K562 (cell line): ENCODE results near the gene LMNA. TPM values are rescaled to one million over a fixed set of nuclear protein-coding genes. Genes with fewer than 3 reads are reported as not detected.

Experiments
- ATAC-seq: fragments of 200-7000 bp; cut with Tn5 transposase; 3 replicates; pipeline ENCODE4 v1.9.1; 2020; ENCODE audit warnings: moderate library complexity
- BruUV-seq: library from RNA; stranded (reverse); fragments of 400-500 nt; replicated peaks from 2 replicates; lab custom pipeline; 2021; lab: Mats Ljungman, UMichigan
- CTCF ChIA-PET: fragments of 300-600 bp; formaldehyde crosslinking; extraction: SDS; loops from one replicate; lab custom pipeline; 2021; ENCODE audit warnings: low intra/inter-chr PET ratio; lab: Yijun Ruan, JAX
- POLR2A ChIA-PET: fragments of 300-600, 350-650 bp; sonication (Branson Sonifier 250); formaldehyde crosslinking; extraction: SDS; loops from one replicate; lab custom pipeline; 2021; ENCODE audit warnings: antibody characterized with exemption, inconsistent platforms; lab: Yijun Ruan, JAX
- DNase-seq, 4 experiments: peaks; one replicate each; pipeline versions ENCODE4 v3.0.0 to v3.0.0-alpha.2; 2011 to 2018; ENCODE audit warnings: low spot score in 3 of 4, mixed read lengths in 3 of 4; ENCODE audit errors: extremely low read depth in 1 of 4
- FAIRE-seq: peaks from 2 replicates; lab custom pipeline; 2011; peaks lifted over from hg19 to GRCh38; lab: Jason Lieb, UNC
- H2AFZ ChIP-seq: 2 replicates; pipeline ENCODE4 v1.6.0; 2011; ENCODE audit warnings: low read depth, low read length, control low read depth, inconsistent platforms
- H3K27ac ChIP-seq: fragments of 200-600 bp; 3 replicates; pipeline ENCODE4 v1.8.0; 2011; ENCODE audit warnings: low read depth, mild to moderate bottlenecking, control low read depth, inconsistent platforms, low read length, moderate library complexity, mixed read lengths; ENCODE audit errors: extremely low read depth
- H3K27me3 ChIP-seq, 2 experiments: fragments of 300-600 bp in 1 of 2; 2 replicates in 1 of 2; 3 replicates in 1 of 2; pipeline versions ENCODE4 v1.6.0 to v1.8.0; 2011; ENCODE audit warnings: inconsistent platforms in 2 of 2, low read length in 2 of 2, mild to moderate bottlenecking in 1 of 2, mixed read lengths in 1 of 2, moderate library complexity in 1 of 2; ENCODE audit not compliant: control insufficient read depth in 2 of 2, insufficient read depth in 2 of 2
- H3K36me3 ChIP-seq: fragments of 300-600 bp; 3 replicates; pipeline ENCODE4 v1.8.0; 2011; ENCODE audit warnings: mild to moderate bottlenecking, low read length, inconsistent platforms; ENCODE audit not compliant: control insufficient read depth, insufficient read depth
- H3K4me1 ChIP-seq, 2 experiments: fragments of 200-600 bp in 1 of 2; replicated peaks in 1 of 2; 2 replicates in 1 of 2; 3 replicates in 1 of 2; pipeline versions ENCODE4 v1.5.1 to v1.8.0; 2011; ENCODE audit warnings: inconsistent platforms in 2 of 2, low read length in 2 of 2, mild to moderate bottlenecking in 1 of 2, mixed read lengths in 1 of 2, moderate library complexity in 1 of 2; ENCODE audit not compliant: control insufficient read depth in 2 of 2, insufficient read depth in 2 of 2
- H3K4me2 ChIP-seq: 2 replicates; pipeline ENCODE4 v1.6.1; 2011; ENCODE audit warnings: low read length, control low read depth, inconsistent platforms, mixed read lengths; ENCODE audit not compliant: insufficient read depth
- H3K4me3 ChIP-seq: fragments of 200-600 bp; sonication (generic), shearing (Covaris generic); 2 replicates; pipeline ENCODE4 v1.5.1; 2016; ENCODE audit warnings: control low read depth, inconsistent platforms
- H3K79me2 ChIP-seq: fragments of 200-600 bp; 3 replicates; pipeline ENCODE4 v1.8.0; 2011; ENCODE audit warnings: low read length, inconsistent platforms; ENCODE audit not compliant: control insufficient read depth, insufficient read depth
- H3K9ac ChIP-seq, 2 experiments: 2 replicates each; pipeline versions ENCODE4 v1.6.0 to v1.6.1; 2011; ENCODE audit warnings: low read depth in 2 of 2, low read length in 2 of 2, control low read depth in 1 of 2, inconsistent platforms in 1 of 2, mild to moderate bottlenecking in 1 of 2, mixed read lengths in 1 of 2; ENCODE audit not compliant: insufficient read depth in 1 of 2
- H3K9me1 ChIP-seq: one replicate; pipeline ENCODE4 v1.6.0; 2011; ENCODE audit warnings: inconsistent platforms, mild to moderate bottlenecking, low read length, moderate library complexity; ENCODE audit not compliant: control insufficient read depth, insufficient read depth
- H3K9me3 ChIP-seq: replicated peaks from 2 replicates; pipeline ENCODE4 v1.5.1; 2011; ENCODE audit warnings: low read depth, low read length, inconsistent platforms; ENCODE audit not compliant: control insufficient read depth, insufficient read depth
- H4K20me1 ChIP-seq: replicated peaks from 2 replicates; pipeline ENCODE4 v1.6.1; 2011; ENCODE audit warnings: low read length, inconsistent platforms, mixed read lengths; ENCODE audit not compliant: control insufficient read depth, insufficient read depth
- CREM ChIP-seq: IDR thresholded peaks from 2 replicates; pipeline ENCODE4 v1.6.1; 2014; ENCODE audit warnings: antibody characterized with exemption, low read depth
- DIDO1 ChIP-seq: fragments of 450-650 bp; IDR thresholded peaks from 2 replicates; pipeline ENCODE4 v1.6.1; 2016; ENCODE audit warnings: low read depth, missing biosample characterization, missing genetic modification characterization
- FUS ChIP-seq: fragments of 200-400 bp; formaldehyde crosslinking; optimal IDR thresholded peaks from 2 replicates; pipeline ENCODE3; 2017; ENCODE audit warnings: low read depth, low read length
- L3MBTL2 ChIP-seq: fragments of 450-650 bp; IDR thresholded peaks from 2 replicates; pipeline ENCODE4 v1.6.1; 2016; ENCODE audit warnings: mild to moderate bottlenecking, moderate library complexity
- NR1H2 ChIP-seq: sonication (generic); formaldehyde crosslinking; IDR thresholded peaks from 2 replicates; pipeline ENCODE4 v1.4.0; 2020; ENCODE audit warnings: mild to moderate bottlenecking, missing genetic modification reagents
- SMC3 ChIP-seq: conservative IDR thresholded peaks from 2 replicates; pipeline ENCODE4 v1.6.1; 2011; ENCODE audit warnings: low read depth, low read length, improper control_type of control experiment; ENCODE audit not compliant: insufficient read depth
- TAF15 ChIP-seq: fragments of 200-400 bp; formaldehyde crosslinking; IDR thresholded peaks from 2 replicates; pipeline ENCODE4 v1.6.1; 2017; ENCODE audit warnings: mild to moderate bottlenecking, low read depth, low read length, moderate library complexity
- TOE1 ChIP-seq, 2 experiments: fragments of 450-650 bp in 1 of 2; sonication (generic) in 1 of 2; formaldehyde crosslinking in 1 of 2; IDR thresholded peaks; 2 replicates each; pipeline versions ENCODE4 v1.7.1 to v1.8.0; 2016 to 2022; ENCODE audit warnings: borderline replicate concordance in 2 of 2, mild to moderate bottlenecking in 2 of 2, antibody characterized with exemption in 1 of 2, inconsistent platforms in 1 of 2, low read depth in 1 of 2, missing genetic modification reagents in 1 of 2, moderate library complexity in 1 of 2
- ZKSCAN1 ChIP-seq: fragments of 150-350 bp; IDR thresholded peaks from 2 replicates; pipeline ENCODE4 v1.6.1; 2016; ENCODE audit warnings: low read depth, low read length
- ZZZ3 ChIP-seq: fragments of 450-650 bp; IDR thresholded peaks from 2 replicates; pipeline ENCODE4 v1.6.1; 2016; ENCODE audit warnings: antibody characterized with exemption, mild to moderate bottlenecking, moderate library complexity
- WGBS: fragments of 100-300 bp; shearing (Covaris generic); methylation state at CpG from one replicate; pipeline ENCODE4 v1.1.6; 2016; ENCODE audit warnings: low coverage, mixed read lengths; ENCODE audit not compliant: insufficient coverage; ENCODE audit errors: missing lambda C conversion rate; 5-methylcytosine and 5-hydroxymethylcytosine counted together
- in situ Hi-C: fragments of 300-500 bp; cut with MboI; formaldehyde crosslinking; loops from 4 replicates; pipeline ENCODE4 v1.15.0; 2018; ENCODE audit warnings: inconsistent platforms, mixed read lengths
- intact Hi-C: fragments of 100-400 bp; cut with micrococcal nuclease; formaldehyde crosslinking; loops from 2 replicates; pipeline ENCODE4 v1.14.2; 2022
- polyA plus RNA-seq, 8 experiments: library from polyadenylated mRNA; depleted of rRNA in 4 of 8; stranded (reverse) in 5 of 8; unstranded in 3 of 8; fragments of >200 nt; fragmentation: Nextera tagmentation in 2 of 8; fragmentation: Illumina TruSeq in 1 of 8; extraction: Ambion mirVana in 2 of 8; extraction: Trizol in 1 of 8; gene quantifications; 2 replicates each; pipeline versions ENCODE4 v1.2.1 to v1.2.3, GENCODE V29; 2011 to 2014; ENCODE audit warnings: inconsistent platforms in 1 of 8, missing spikeins in 1 of 8
- total RNA-seq, 7 experiments: library from RNA; depleted of rRNA in 6 of 7; stranded (reverse); fragments of >200 nt in 6 of 7; fragmentation: Illumina TruSeq in 2 of 7; extraction: Trizol in 2 of 7; gene quantifications; 2 replicates each; pipeline versions ENCODE4 v1.2.1 to v1.2.3, GENCODE V29; 2011 to 2021; ENCODE audit warnings: low replicate concordance in 1 of 7
- TF ChIP-seq, protein P1 (sequence below), 2 experiments: fragments of 450-650 bp; formaldehyde crosslinking in 1 of 2; IDR thresholded peaks; 2 replicates each; pipeline versions ENCODE4 v1.4.0 to v1.6.1; 2014 to 2020; ENCODE audit warnings: mild to moderate bottlenecking in 2 of 2, borderline replicate concordance in 1 of 2, low read depth in 1 of 2
- TF ChIP-seq, protein P2 (sequence below), 2 experiments: fragments of 450-650 bp; conservative IDR thresholded peaks; 2 replicates each; pipeline ENCODE4 v1.6.1; 2017; ENCODE audit warnings: mild to moderate bottlenecking in 2 of 2, moderate library complexity in 2 of 2

The LMNA gene
- total and polyA plus RNA-seq, 9 of the 15 experiments (the other 6 are each of a cell fraction or from before 2014, with no cell fraction given) = 1.00 to 347 (median 88.2) TPM

DNA sequence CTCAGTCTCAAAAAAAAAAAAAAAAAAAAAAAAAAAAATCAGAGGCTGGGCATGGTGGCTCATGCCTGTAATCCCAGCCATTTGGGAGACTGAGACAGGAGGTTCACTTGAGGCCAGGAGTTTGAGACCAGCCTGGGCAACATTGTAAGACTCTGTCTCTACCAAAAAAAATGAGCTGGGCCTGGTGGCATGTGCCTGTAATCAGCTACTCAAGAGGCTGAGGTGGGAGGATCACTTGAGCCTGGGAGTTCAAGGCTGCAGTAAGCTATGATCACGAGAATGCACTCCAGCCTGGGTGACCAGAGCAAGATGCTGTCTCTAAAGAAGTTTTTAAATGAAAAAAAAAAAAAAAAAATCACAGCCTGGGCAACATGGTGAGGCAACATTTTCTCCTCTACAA lies 49.2 kb downstream of the LMNA start:
- no peaks in the 10 kb centered on the region for H3K9me1 ChIP-seq
- intact Hi-C loops (no loop called here), in situ Hi-C loops (no loop called here)
- no peak for FAIRE-seq
- H2AFZ ChIP-seq = no peak overlapping the region
- no peak overlapping the region for H3K4me2 ChIP-seq
- 40% methylated on average over 1 of the region's 1 CpG for WGBS
- no peaks in the 10 kb centered on the region for H3K36me3 ChIP-seq
- peaks cover 17 to 23% of the 10 kb centered on the region in 2 experiments for H3K4me1 ChIP-seq
- DNase-seq = no peak
- no peaks in the 10 kb centered on the region for H4K20me1 ChIP-seq
- no peaks in the 10 kb centered on the region for H3K9me3 ChIP-seq
- ChIA-PET CTCF (no interaction called here), POLR2A (interaction anchor here (1.1 to 2.0 kb wide), 5 partner anchors 9 to 35 kb away, joined by 3 to 8 read pairs (median 5); no protein-coding TSS in a partner anchor)
- H3K27ac ChIP-seq = no peak overlapping the region
- no TSS peak for BruUV-seq
- ATAC-seq = no peak
- H3K4me3 ChIP-seq = no peak overlapping the region
- H3K79me2 ChIP-seq = no peaks in the 10 kb centered on the region
- H3K27me3 ChIP-seq = no peaks in the 10 kb centered on the region
- H3K9ac ChIP-seq = no peak overlapping the region
- no peak for TF ChIP-seq TOE1 (IDR thresholded peaks at IDR 0.05; ENCODE audit: borderline replicate concordance)
- TF ChIP-seq TOE1 (CRISPR knock-in tag; IDR thresholded peaks at IDR 0.05; ENCODE audit: borderline replicate concordance, low read depth) = no peak
- TF ChIP-seq SMC3 = no peak
- TF ChIP-seq, protein P1, sequence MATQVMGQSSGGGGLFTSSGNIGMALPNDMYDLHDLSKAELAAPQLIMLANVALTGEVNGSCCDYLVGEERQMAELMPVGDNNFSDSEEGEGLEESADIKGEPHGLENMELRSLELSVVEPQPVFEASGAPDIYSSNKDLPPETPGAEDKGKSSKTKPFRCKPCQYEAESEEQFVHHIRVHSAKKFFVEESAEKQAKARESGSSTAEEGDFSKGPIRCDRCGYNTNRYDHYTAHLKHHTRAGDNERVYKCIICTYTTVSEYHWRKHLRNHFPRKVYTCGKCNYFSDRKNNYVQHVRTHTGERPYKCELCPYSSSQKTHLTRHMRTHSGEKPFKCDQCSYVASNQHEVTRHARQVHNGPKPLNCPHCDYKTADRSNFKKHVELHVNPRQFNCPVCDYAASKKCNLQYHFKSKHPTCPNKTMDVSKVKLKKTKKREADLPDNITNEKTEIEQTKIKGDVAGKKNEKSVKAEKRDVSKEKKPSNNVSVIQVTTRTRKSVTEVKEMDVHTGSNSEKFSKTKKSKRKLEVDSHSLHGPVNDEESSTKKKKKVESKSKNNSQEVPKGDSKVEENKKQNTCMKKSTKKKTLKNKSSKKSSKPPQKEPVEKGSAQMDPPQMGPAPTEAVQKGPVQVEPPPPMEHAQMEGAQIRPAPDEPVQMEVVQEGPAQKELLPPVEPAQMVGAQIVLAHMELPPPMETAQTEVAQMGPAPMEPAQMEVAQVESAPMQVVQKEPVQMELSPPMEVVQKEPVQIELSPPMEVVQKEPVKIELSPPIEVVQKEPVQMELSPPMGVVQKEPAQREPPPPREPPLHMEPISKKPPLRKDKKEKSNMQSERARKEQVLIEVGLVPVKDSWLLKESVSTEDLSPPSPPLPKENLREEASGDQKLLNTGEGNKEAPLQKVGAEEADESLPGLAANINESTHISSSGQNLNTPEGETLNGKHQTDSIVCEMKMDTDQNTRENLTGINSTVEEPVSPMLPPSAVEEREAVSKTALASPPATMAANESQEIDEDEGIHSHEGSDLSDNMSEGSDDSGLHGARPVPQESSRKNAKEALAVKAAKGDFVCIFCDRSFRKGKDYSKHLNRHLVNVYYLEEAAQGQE (IDR thresholded peaks at IDR 0.05; ENCODE audit: borderline replicate concordance) = no peak
- TF ChIP-seq, protein P1 (CRISPR knock-in tag; IDR thresholded peaks at IDR 0.05; ENCODE audit: low read depth) = no peak
- no peak for TF ChIP-seq CREM
- TF ChIP-seq NR1H2 (CRISPR knock-in tag) = no peak
- no peak for TF ChIP-seq FUS
- no peak for TF ChIP-seq ZZZ3
- no peak for TF ChIP-seq DIDO1 (tag)
- TF ChIP-seq TAF15 = no peak
- TF ChIP-seq, protein P2, sequence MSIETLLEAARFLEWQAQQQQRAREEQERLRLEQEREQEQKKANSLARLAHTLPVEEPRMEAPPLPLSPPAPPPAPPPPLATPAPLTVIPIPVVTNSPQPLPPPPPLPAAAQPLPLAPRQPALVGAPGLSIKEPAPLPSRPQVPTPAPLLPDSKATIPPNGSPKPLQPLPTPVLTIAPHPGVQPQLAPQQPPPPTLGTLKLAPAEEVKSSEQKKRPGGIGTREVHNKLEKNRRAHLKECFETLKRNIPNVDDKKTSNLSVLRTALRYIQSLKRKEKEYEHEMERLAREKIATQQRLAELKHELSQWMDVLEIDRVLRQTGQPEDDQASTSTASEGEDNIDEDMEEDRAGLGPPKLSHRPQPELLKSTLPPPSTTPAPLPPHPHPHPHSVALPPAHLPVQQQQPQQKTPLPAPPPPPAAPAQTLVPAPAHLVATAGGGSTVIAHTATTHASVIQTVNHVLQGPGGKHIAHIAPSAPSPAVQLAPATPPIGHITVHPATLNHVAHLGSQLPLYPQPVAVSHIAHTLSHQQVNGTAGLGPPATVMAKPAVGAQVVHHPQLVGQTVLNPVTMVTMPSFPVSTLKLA (conservative IDR thresholded peaks at IDR 0.05) = no peak
- no peak for TF ChIP-seq ZKSCAN1
- TF ChIP-seq L3MBTL2 = no peak
